H1 (cell line): ENCODE results near the gene ACSL4. TPM values are rescaled to one million over a fixed set of nuclear protein-coding genes. Genes with fewer than 3 reads are reported as not detected.

ENCODE experiments used
- CHD1 ChIP-seq: IDR thresholded peaks from 2 replicates; pipeline ENCODE4 v1.6.1; 2012; ENCODE audit warnings: low read depth, low read length, improper control_type of control experiment
- polyA plus RNA-seq, 7 experiments: library from polyadenylated mRNA; depleted of rRNA in 3 of 7; stranded (reverse) in 5 of 7; unstranded in 2 of 7; fragments of >200 nt in 5 of 7; fragments of 200-250 nt in 2 of 7; gene quantifications; 1 replicate in 5 of 7; 2 replicates in 1 of 7; 4 replicates in 1 of 7; pipeline versions ENCODE4 v1.2.1 to v1.2.3, GENCODE V29; 2011 to 2013; ENCODE audit warnings: missing spikeins in 2 of 7, mixed read lengths in 2 of 7
- total RNA-seq: library from RNA; stranded (reverse); fragmentation: NEBNext Ultra II Directional; extraction: Animal tissue kit (Norgen Biotek cat#: 25700); gene quantifications from 2 replicates; pipeline ENCODE4 v1.2.1, GENCODE V29; 2021

ACSL4 gene
- total and polyA plus RNA-seq, 2 of the 8 experiments (the other 6 are each of a cell fraction or from before 2014, with no cell fraction given), result 11.3 to 47.0 TPM

DNA sequence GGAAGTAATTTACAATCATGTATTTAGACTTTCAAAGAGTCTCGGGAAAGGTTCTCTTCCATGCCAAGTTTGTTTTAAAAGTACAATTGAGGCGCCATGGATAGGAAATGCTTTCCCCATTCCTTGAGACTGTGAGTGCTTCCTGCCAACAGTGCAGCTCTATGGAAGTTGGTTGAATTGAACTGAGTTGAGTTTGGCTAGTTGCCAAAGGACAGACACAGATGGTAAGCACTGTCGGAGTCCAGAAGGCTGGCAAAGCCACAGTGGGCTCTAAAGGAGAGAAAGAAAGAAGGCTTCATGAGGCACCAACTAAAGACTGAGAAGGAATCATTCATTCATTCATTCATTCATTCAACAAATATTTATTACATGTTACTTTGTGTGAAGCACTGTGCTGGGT is 103.7 kb downstream of the ACSL4 start (continued):
- no peak for TF ChIP-seq CHD1
